SK-N-SH (cell line): ENCODE results near the gene NKAIN4.

Experiments used
- CHD2 ChIP-seq: fragments of 150-350 bp; IDR thresholded peaks from 2 replicates; pipeline ENCODE4 v1.6.1; 2018; ENCODE audit warnings: low read length; ENCODE audit not compliant: partially characterized antibody
- RAD21 ChIP-seq: IDR thresholded peaks from 2 replicates; pipeline ENCODE4 v1.6.1; 2012; ENCODE audit warnings: mild to moderate bottlenecking, low read length
- TAF1 ChIP-seq: IDR thresholded peaks from 2 replicates; pipeline ENCODE4 v1.6.1; 2012; ENCODE audit warnings: low read depth, mild to moderate bottlenecking, low read length, moderate library complexity, borderline replicate concordance
- TF ChIP-seq, protein P1 (sequence below): fragments of 200-600 bp; sonication (generic); IDR thresholded peaks from 2 replicates; pipeline ENCODE4 v1.6.1; 2017; ENCODE audit warnings: antibody characterized with exemption, mild to moderate bottlenecking, moderate library complexity
- TF ChIP-seq, protein P2 (sequence below): IDR thresholded peaks from 2 replicates; pipeline ENCODE4 v1.6.1; 2012; ENCODE audit warnings: mild to moderate bottlenecking, low read depth, low read length, moderate library complexity

DNA sequence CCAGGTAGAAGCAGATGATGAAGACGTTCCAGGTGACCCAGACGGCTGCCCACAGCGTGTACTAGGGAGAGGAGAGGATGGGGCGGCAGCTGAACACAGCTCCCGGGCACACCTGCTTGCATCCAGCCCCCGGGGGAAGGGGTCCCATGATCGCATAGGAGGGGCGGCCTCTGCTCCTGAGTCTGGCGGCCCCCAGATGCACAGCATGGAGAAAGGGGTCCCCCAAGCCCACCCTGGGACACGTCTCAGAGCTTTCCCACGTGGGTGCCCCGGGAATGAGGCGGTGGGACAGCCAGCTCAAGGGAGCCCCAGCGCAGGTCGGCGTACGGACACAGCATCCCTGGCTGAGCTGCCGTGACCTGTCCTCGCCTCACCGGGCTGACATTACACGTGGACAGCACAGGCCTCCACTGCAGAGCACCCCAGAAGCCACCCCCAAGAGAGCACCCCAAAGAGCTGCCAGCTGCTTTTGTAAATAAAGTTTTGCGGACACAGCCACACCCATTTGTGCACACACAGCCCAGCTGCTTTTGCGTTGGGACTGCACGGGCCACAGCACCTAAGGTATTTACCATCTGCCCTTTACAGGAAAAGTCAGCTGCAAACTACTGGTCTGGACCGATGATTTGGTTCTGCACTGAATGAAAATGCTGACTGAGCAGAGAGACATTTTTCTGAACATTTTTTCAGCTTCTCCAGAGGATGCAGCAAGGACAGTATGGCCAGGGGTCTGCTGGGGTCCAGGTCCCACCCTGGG is 5.2 kb downstream of the NKAIN4 start:
- TF ChIP-seq RAD21 (no peak), CHD2 (no peak), TAF1 (no peak)
- TF ChIP-seq, protein P1, sequence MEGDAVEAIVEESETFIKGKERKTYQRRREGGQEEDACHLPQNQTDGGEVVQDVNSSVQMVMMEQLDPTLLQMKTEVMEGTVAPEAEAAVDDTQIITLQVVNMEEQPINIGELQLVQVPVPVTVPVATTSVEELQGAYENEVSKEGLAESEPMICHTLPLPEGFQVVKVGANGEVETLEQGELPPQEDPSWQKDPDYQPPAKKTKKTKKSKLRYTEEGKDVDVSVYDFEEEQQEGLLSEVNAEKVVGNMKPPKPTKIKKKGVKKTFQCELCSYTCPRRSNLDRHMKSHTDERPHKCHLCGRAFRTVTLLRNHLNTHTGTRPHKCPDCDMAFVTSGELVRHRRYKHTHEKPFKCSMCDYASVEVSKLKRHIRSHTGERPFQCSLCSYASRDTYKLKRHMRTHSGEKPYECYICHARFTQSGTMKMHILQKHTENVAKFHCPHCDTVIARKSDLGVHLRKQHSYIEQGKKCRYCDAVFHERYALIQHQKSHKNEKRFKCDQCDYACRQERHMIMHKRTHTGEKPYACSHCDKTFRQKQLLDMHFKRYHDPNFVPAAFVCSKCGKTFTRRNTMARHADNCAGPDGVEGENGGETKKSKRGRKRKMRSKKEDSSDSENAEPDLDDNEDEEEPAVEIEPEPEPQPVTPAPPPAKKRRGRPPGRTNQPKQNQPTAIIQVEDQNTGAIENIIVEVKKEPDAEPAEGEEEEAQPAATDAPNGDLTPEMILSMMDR, result no peak
- TF ChIP-seq, protein P2, sequence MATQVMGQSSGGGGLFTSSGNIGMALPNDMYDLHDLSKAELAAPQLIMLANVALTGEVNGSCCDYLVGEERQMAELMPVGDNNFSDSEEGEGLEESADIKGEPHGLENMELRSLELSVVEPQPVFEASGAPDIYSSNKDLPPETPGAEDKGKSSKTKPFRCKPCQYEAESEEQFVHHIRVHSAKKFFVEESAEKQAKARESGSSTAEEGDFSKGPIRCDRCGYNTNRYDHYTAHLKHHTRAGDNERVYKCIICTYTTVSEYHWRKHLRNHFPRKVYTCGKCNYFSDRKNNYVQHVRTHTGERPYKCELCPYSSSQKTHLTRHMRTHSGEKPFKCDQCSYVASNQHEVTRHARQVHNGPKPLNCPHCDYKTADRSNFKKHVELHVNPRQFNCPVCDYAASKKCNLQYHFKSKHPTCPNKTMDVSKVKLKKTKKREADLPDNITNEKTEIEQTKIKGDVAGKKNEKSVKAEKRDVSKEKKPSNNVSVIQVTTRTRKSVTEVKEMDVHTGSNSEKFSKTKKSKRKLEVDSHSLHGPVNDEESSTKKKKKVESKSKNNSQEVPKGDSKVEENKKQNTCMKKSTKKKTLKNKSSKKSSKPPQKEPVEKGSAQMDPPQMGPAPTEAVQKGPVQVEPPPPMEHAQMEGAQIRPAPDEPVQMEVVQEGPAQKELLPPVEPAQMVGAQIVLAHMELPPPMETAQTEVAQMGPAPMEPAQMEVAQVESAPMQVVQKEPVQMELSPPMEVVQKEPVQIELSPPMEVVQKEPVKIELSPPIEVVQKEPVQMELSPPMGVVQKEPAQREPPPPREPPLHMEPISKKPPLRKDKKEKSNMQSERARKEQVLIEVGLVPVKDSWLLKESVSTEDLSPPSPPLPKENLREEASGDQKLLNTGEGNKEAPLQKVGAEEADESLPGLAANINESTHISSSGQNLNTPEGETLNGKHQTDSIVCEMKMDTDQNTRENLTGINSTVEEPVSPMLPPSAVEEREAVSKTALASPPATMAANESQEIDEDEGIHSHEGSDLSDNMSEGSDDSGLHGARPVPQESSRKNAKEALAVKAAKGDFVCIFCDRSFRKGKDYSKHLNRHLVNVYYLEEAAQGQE, result no peak
